ENCODE measurements around the gene COA4. TPM values are rescaled to one million over a fixed set of nuclear protein-coding genes. Genes with fewer than 3 reads are reported as not detected.
A peak's percentile ranks its signal among the peaks of the same experiment; 100 is the strongest.

Gene COA4
- polyA plus RNA-seq, 3 donors = 46.6 to 57.7 (median 53.4) TPM

DNA sequence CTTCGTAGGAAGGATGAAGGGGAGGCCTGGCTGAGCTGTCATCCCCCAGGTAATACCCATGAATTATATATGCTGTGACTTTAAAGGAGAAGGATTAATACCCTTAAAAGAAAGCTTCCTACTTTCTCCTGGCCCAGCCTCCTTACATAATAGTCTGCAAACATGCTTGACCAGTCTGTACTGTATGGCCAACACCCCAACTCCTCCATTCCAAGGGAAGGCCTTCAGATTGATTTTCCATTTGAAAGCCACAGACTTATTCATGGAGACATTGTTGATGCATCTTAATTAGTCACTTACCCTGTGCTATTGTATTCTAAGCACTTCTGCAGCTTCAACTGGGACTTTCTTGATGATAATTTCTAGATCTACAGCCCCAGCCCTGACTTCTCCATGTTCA is 2.1 kb upstream of the COA4 start:
- Histone ChIP-seq H3K36me3 (replicated peaks in 1 of 2; ENCODE audit: control insufficient read depth in 1 of 2, insufficient read depth in 2 of 2, low read length in 2 of 2) (peaks cover 1 to 19% of the 10 kb centered on the region in 2 donors), H3K27ac (ENCODE audit: low read depth in 1 of 2, low read length in 2 of 2) (no peak overlapping the region), H2AFZ (ENCODE audit: insufficient read depth, low read depth, low read length, poor library complexity, severe bottlenecking) (no peak overlapping the region), H3K79me2 (ENCODE audit: insufficient read depth, low read length) (peaks cover 40% of the 10 kb centered on the region), H3K4me3 (replicated peaks in 1 of 3; ENCODE audit: low read depth in 2 of 3, low read length in 3 of 3) (no peak overlapping the region), H3K9me3 (replicated peaks in 1 of 2; ENCODE audit: control insufficient read depth in 1 of 2, insufficient read depth in 1 of 2, low read length in 2 of 2) (no peaks in the 10 kb centered on the region), H3K4me2 (replicated peaks; ENCODE audit: extremely low read depth, low read length, poor library complexity, severe bottlenecking) (no peak overlapping the region), H3K27me3 (ENCODE audit: control insufficient read depth in 2 of 2, insufficient read depth in 2 of 2, low read length in 2 of 2) (no peaks in the 10 kb centered on the region), H4K20me1 (ENCODE audit: insufficient read depth, low read length) (no peaks in the 10 kb centered on the region), H3K4me1 (ENCODE audit: control insufficient read depth in 1 of 2, insufficient read depth in 2 of 2, low read length in 2 of 2) (peaks cover 20% of the 10 kb centered on the region in 2 donors), H3K9ac (ENCODE audit: insufficient read depth, low read length, poor library complexity, severe bottlenecking) (no peak overlapping the region)
- peaks cover 28% of the 10 kb centered on the region for H3K4me1 Mint-ChIP-seq
- WGBS (ENCODE audit: insufficient coverage) = no CpG with 5 or more reads among the region's 1 CpG
- H3K27ac Mint-ChIP-seq = no peak overlapping the region
- TF ChIP-seq, protein P1, sequence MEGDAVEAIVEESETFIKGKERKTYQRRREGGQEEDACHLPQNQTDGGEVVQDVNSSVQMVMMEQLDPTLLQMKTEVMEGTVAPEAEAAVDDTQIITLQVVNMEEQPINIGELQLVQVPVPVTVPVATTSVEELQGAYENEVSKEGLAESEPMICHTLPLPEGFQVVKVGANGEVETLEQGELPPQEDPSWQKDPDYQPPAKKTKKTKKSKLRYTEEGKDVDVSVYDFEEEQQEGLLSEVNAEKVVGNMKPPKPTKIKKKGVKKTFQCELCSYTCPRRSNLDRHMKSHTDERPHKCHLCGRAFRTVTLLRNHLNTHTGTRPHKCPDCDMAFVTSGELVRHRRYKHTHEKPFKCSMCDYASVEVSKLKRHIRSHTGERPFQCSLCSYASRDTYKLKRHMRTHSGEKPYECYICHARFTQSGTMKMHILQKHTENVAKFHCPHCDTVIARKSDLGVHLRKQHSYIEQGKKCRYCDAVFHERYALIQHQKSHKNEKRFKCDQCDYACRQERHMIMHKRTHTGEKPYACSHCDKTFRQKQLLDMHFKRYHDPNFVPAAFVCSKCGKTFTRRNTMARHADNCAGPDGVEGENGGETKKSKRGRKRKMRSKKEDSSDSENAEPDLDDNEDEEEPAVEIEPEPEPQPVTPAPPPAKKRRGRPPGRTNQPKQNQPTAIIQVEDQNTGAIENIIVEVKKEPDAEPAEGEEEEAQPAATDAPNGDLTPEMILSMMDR (IDR thresholded peaks at IDR 0.05) = no peak
- no peak overlapping the region for H3K4me3 Mint-ChIP-seq
- H3K9me3 Mint-ChIP-seq = no peaks in the 10 kb centered on the region
- DNase-seq = no peak
- peaks cover 10 to 23% of the 10 kb centered on the region in 2 donors for H3K36me3 Mint-ChIP-seq
- H3K27me3 Mint-ChIP-seq (ENCODE audit: low read depth in 3 of 3) = peaks cover 0 to 2% (median 0%) of the 10 kb centered on the region in 3 donors
- intact Hi-C loops (cut with micrococcal nuclease) = no loop called here

DNA sequence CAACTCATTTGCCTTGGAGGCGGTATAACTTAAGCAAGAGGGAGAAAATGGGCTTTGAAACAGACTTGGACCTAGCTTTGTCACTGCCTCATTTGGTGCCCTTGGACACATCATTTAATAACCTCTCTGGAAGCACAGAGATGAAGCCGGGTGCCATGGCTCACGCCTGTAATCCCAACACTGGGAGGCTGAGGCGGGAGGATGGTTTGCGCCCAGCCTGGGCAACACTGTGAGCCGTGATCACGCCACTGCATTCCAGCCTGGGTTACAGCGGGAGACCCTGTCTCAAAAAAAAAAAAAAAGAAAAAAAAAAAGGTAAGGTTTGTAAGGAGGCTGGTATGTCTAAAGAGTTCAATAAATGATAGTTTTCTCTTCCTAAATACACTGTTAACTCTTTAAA is 806 bp downstream of the COA4 start:
- Histone ChIP-seq H3K27ac (ENCODE audit: low read depth in 1 of 2, low read length in 2 of 2) (peak overlapping the region in 1 of 2 donors; percentile 90), H3K36me3 (replicated peaks in 1 of 2; ENCODE audit: control insufficient read depth in 1 of 2, insufficient read depth in 2 of 2, low read length in 2 of 2) (peaks cover 24 to 42% of the 10 kb centered on the region in 2 donors), H3K27me3 (ENCODE audit: control insufficient read depth in 2 of 2, insufficient read depth in 2 of 2, low read length in 2 of 2) (no peaks in the 10 kb centered on the region), H3K4me2 (replicated peaks; ENCODE audit: extremely low read depth, low read length, poor library complexity, severe bottlenecking) (peak overlapping the region; percentile 83), H2AFZ (ENCODE audit: insufficient read depth, low read depth, low read length, poor library complexity, severe bottlenecking) (peak overlapping the region; percentile 90), H3K79me2 (ENCODE audit: insufficient read depth, low read length) (peaks cover 47% of the 10 kb centered on the region), H3K9me3 (replicated peaks in 1 of 2; ENCODE audit: control insufficient read depth in 1 of 2, insufficient read depth in 1 of 2, low read length in 2 of 2) (no peaks in the 10 kb centered on the region), H3K9ac (ENCODE audit: insufficient read depth, low read length, poor library complexity, severe bottlenecking) (peak overlapping the region; percentile 70), H4K20me1 (ENCODE audit: insufficient read depth, low read length) (no peaks in the 10 kb centered on the region), H3K4me3 (replicated peaks in 1 of 3; ENCODE audit: low read depth in 2 of 3, low read length in 3 of 3) (peak overlapping the region; percentile 62 to 97 (median 88)), H3K4me1 (ENCODE audit: control insufficient read depth in 1 of 2, insufficient read depth in 2 of 2, low read length in 2 of 2) (peaks cover 20% of the 10 kb centered on the region in 2 donors)
- Mint-ChIP-seq H3K4me1 (peaks cover 28% of the 10 kb centered on the region), H3K36me3 (peaks cover 30 to 46% of the 10 kb centered on the region in 2 donors), H3K27ac (peak overlapping the region in 6 of 7 donors; percentile 32 to 96 (median 91)), H3K27me3 (ENCODE audit: low read depth in 3 of 3) (peaks cover 0 to 2% (median 2%) of the 10 kb centered on the region in 3 donors), H3K9me3 (no peaks in the 10 kb centered on the region), H3K4me3 (peak overlapping the region; percentile 99 to 100)
- 71% methylated on average over 3 of the region's 8 CpGs for WGBS (ENCODE audit: insufficient coverage)
- TF ChIP-seq, protein P1 (IDR thresholded peaks at IDR 0.05) = no peak
- intact Hi-C loops (cut with micrococcal nuclease) = no loop called here
- DNase-seq = no peak

Measured in CD14-positive monocyte (primary cell).